IMR-90 (cell line): ENCODE data around the gene RIPK3. TPM values are rescaled to one million over a fixed set of nuclear protein-coding genes. Genes with fewer than 3 reads are reported as not detected.

Experiments
- ATAC-seq: fragments of 200-7000 bp; cut with Tn5 transposase; 2 replicates; pipeline ENCODE4 v1.9.1; 2020; ENCODE audit warnings: low read depth, mild to moderate bottlenecking, moderate library complexity
- BruUV-seq: library from RNA; stranded (reverse); fragments of 400-500 nt; replicated peaks from 2 replicates; lab custom pipeline; 2021; lab: Mats Ljungman, UMichigan
- CTCF ChIA-PET: fragments of 300-600 bp; formaldehyde crosslinking; extraction: SDS; loops from one replicate; lab custom pipeline; 2021; ENCODE audit warnings: antibody characterized with exemption; lab: Yijun Ruan, JAX
- POLR2A ChIA-PET: fragments of 300-600 bp; sonication (Branson Sonifier 250); formaldehyde crosslinking; loops from one replicate; lab custom pipeline; 2022; ENCODE audit warnings: antibody characterized with exemption; ENCODE audit not compliant: unreplicated experiment; lab: Charles Lee
- DNase-seq: peaks from one replicate; pipeline ENCODE4 v3.0.0; 2013
- H2AFZ ChIP-seq: replicated peaks from 2 replicates; pipeline ENCODE3; 2013; ENCODE audit warnings: low read length, mild to moderate bottlenecking; ENCODE audit not compliant: poor library complexity
- H2AK5ac ChIP-seq: 2 replicates; pipeline ENCODE4 v1.6.1; 2013; ENCODE audit warnings: low read depth, low read length, inconsistent platforms
- H2AK9ac ChIP-seq: replicated peaks from 2 replicates; pipeline ENCODE3; 2013; ENCODE audit warnings: mild to moderate bottlenecking, low read depth, low read length, moderate library complexity; ENCODE audit not compliant: poor library complexity
- H2BK120ac ChIP-seq: 2 replicates; pipeline ENCODE4 v1.6.1; 2013; ENCODE audit warnings: low read depth, low read length, inconsistent platforms
- H2BK15ac ChIP-seq: 3 replicates; pipeline ENCODE4 v1.6.1; 2013; ENCODE audit warnings: low read depth, low read length, inconsistent platforms
- H2BK20ac ChIP-seq: 2 replicates; pipeline ENCODE4 v1.6.1; 2013; ENCODE audit warnings: low read depth, mild to moderate bottlenecking, inconsistent platforms, low read length, moderate library complexity
- H2BK5ac ChIP-seq: 2 replicates; pipeline ENCODE4 v1.6.1; 2013; ENCODE audit warnings: mild to moderate bottlenecking, low read depth, low read length, inconsistent platforms; ENCODE audit not compliant: poor library complexity, severe bottlenecking
- H3K14ac ChIP-seq: replicated peaks from 2 replicates; pipeline ENCODE4 v1.6.1; 2013; ENCODE audit warnings: low read depth, low read length, inconsistent platforms
- H3K18ac ChIP-seq: 2 replicates; pipeline ENCODE4 v1.6.1; 2013; ENCODE audit warnings: low read depth, low read length, control low read depth
- H3K23ac ChIP-seq: 2 replicates; pipeline ENCODE4 v1.6.1; 2013; ENCODE audit warnings: low read depth, low read length, inconsistent platforms
- H3K27ac ChIP-seq: 2 replicates; pipeline ENCODE4 v1.5.1; 2013; ENCODE audit warnings: mild to moderate bottlenecking, control low read depth, low read length; ENCODE audit not compliant: insufficient read depth
- H3K27me3 ChIP-seq: 2 replicates; pipeline ENCODE4 v1.6.1; 2013; ENCODE audit warnings: low read length; ENCODE audit not compliant: control insufficient read depth, insufficient read depth
- H3K36me3 ChIP-seq: 2 replicates; pipeline ENCODE4 v1.6.1; 2013; ENCODE audit warnings: low read length, mixed read lengths; ENCODE audit not compliant: control insufficient read depth, insufficient read depth
- H3K4ac ChIP-seq: 2 replicates; pipeline ENCODE4 v1.6.1; 2013; ENCODE audit warnings: low read depth, low read length, inconsistent platforms
- H3K4me1 ChIP-seq: 2 replicates; pipeline ENCODE4 v1.6.1; 2013; ENCODE audit warnings: low read length, mixed read lengths; ENCODE audit not compliant: control insufficient read depth, insufficient read depth
- H3K4me2 ChIP-seq: 2 replicates; pipeline ENCODE4 v1.6.1; 2013; ENCODE audit warnings: low read depth, mild to moderate bottlenecking, control low read depth, low read length, moderate library complexity
- H3K4me3 ChIP-seq: 2 replicates; pipeline ENCODE4 v1.5.1; 2013; ENCODE audit warnings: low read depth, mild to moderate bottlenecking, control low read depth, low read length, moderate library complexity; ENCODE audit not compliant: insufficient read depth
- H3K56ac ChIP-seq: 2 replicates; pipeline ENCODE4 v1.6.1; 2013; ENCODE audit warnings: low read length, inconsistent platforms; ENCODE audit not compliant: insufficient read depth; ENCODE audit errors: extremely low read depth
- H3K79me1 ChIP-seq, 2 experiments: 2 replicates each; pipeline ENCODE4 v1.6.1; 2013; ENCODE audit warnings: low read length in 2 of 2, inconsistent platforms in 1 of 2, low read depth in 1 of 2
- H3K9ac ChIP-seq: 2 replicates; pipeline ENCODE4 v1.6.1; 2013; ENCODE audit warnings: low read depth, low read length, control low read depth
- H3K9me1 ChIP-seq: 2 replicates; pipeline ENCODE4 v1.6.1; 2013; ENCODE audit warnings: low read length, inconsistent platforms; ENCODE audit not compliant: insufficient read depth
- H3K9me3 ChIP-seq: 2 replicates; pipeline ENCODE4 v1.6.1; 2013; ENCODE audit warnings: low read length; ENCODE audit not compliant: control insufficient read depth, insufficient read depth
- H4K20me1 ChIP-seq: 2 replicates; pipeline ENCODE4 v1.6.1; 2013; ENCODE audit warnings: low read length, inconsistent platforms; ENCODE audit not compliant: insufficient read depth
- H4K5ac ChIP-seq: 2 replicates; pipeline ENCODE4 v1.6.1; 2013; ENCODE audit warnings: mild to moderate bottlenecking, low read depth, low read length, control low read depth
- H4K8ac ChIP-seq, 2 experiments: 2 replicates each; pipeline ENCODE4 v1.6.1; 2013; ENCODE audit warnings: low read depth in 2 of 2, low read length in 2 of 2, control low read depth in 1 of 2, inconsistent platforms in 1 of 2
- H4K91ac ChIP-seq: 2 replicates; pipeline ENCODE4 v1.6.1; 2013; ENCODE audit warnings: low read depth, low read length, inconsistent platforms; ENCODE audit not compliant: insufficient read depth
- CEBPB ChIP-seq: IDR thresholded peaks from 2 replicates; pipeline ENCODE4 v1.6.1; 2012; ENCODE audit warnings: low read depth, low read length, improper control_type of control experiment
- CTCF ChIP-seq: conservative IDR thresholded peaks from 2 replicates; pipeline ENCODE4 v1.5.1; 2012; ENCODE audit warnings: mild to moderate bottlenecking, low read depth, low read length, improper control_type of control experiment
- POLR2A ChIP-seq: IDR thresholded peaks from 2 replicates; pipeline ENCODE4 v1.6.1; 2012; ENCODE audit warnings: mild to moderate bottlenecking, low read depth, low read length
- SMC3 ChIP-seq: fragments of 150-350 bp; IDR thresholded peaks from 2 replicates; pipeline ENCODE4 v1.6.1; 2016; ENCODE audit warnings: low read depth, mild to moderate bottlenecking, antibody characterized with exemption, low read length, moderate library complexity
- WGBS, 2 experiments: methylation state at CpG; one replicate each; pipeline versions ENCODE4 v1.1.5 to v1.1.7; 2013; ENCODE audit warnings: missing lambda C conversion rate in 2 of 2; ENCODE audit not compliant: insufficient read length in 1 of 2; ENCODE audit errors: extremely low coverage in 2 of 2; 5-methylcytosine and 5-hydroxymethylcytosine counted together
- dilution Hi-C: fragments of 300-500 bp; cut with HindIII; formaldehyde crosslinking; loops from one replicate; pipeline ENCODE4 v1.14.3; 2018; ENCODE audit warnings: low sequenced_read_pairs; ENCODE audit not compliant: unreplicated experiment
- in situ Hi-C: fragments of 300-500 bp; cut with MboI; formaldehyde crosslinking; loops from 3 replicates; pipeline ENCODE4 v1.14.3; 2019; ENCODE audit warnings: low sequenced_read_pairs, inconsistent platforms, mixed read lengths
- intact Hi-C: fragments of 100-400 bp; cut with micrococcal nuclease; formaldehyde crosslinking; loops from 2 replicates; pipeline ENCODE4 v1.10.0; 2022
- polyA plus RNA-seq, 3 experiments: library from polyadenylated mRNA; depleted of rRNA; stranded (reverse); fragments of >200 nt; gene quantifications; 2 replicates each; pipeline ENCODE4 v1.2.3, GENCODE V29; 2012; ENCODE audit warnings: low replicate concordance in 1 of 3
- total RNA-seq: library from RNA; depleted of rRNA; stranded (reverse); fragments of >200 nt; gene quantifications from 2 replicates; pipeline ENCODE4 v1.2.3, GENCODE V29; 2012

The RIPK3 gene
- total and polyA plus RNA-seq, 2 of the 4 experiments (the other 2 are of a cell fraction), result 0.09 TPM; not detected in 1

DNA sequence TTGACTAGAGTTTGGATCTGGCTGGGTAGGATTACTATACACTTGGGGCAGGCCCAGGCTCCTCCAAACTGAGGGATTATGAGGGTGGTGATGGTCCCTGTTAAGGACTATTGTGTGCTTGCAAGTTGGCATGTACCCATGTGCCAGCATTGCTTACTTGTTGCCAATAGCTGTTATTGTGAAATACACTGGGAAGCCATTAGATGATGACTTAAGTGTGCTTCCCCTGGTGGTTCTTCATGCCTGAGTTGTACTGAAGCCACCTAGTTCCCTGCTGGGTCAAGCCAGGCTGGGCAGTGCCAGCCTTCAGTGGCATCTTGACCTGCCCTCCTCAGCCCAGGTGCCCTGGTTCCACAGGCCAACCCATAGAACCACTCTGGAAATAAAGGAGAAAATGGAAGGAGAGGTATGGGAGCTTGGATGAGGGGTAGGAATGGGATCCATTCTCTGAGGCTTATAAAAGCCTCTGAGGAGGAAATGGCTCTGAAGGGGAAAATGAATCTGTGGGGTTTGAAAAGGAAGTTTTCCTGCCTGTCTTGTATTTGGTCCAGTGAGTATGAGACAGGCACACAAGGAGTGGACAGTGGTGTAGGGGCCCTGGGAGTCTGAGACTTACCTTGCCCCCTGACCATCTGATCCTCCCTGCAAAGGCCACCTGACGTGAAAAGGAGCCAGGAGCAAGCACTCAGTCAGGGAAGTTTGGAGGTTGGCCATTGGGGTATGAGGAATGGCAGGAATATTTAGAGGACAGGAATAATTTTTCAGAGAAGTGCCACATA is 27.8 kb downstream of the RIPK3 start:
- Histone ChIP-seq H3K18ac (no peak overlapping the region), H3K9me3 (no peaks in the 10 kb centered on the region), H3K27me3 (peaks cover 16% of the 10 kb centered on the region; the same call in 1 of the 2 replicates), H2AK5ac (no peak overlapping the region), H2AFZ (no peak overlapping the region), H2BK20ac (no peak overlapping the region), H3K4me3 (no peak overlapping the region), H2BK120ac (no peak overlapping the region), H3K14ac (no peak overlapping the region), H4K5ac (no peak overlapping the region), H4K8ac (no peak overlapping the region), H3K56ac (no peak overlapping the region), H3K4me2 (no peak overlapping the region), H3K9me1 (peaks cover 7% of the 10 kb centered on the region; the same call in 1 of the 2 replicates), H3K4me1 (peaks cover 10% of the 10 kb centered on the region; the same call in 1 of the 2 replicates), H3K36me3 (0 out of 2 replicates have a peak, but pooled peaks cover 2% of the 10 kb centered on the region), H4K20me1 (peaks cover 8% of the 10 kb centered on the region; the same call in 1 of the 2 replicates), H4K91ac (no peak overlapping the region), H3K27ac (no peak overlapping the region), H3K79me1 (peaks cover 3 to 8% of the 10 kb centered on the region in 2 experiments; a peak in 1 of 4 replicates), H2BK15ac (no peak overlapping the region), H3K9ac (no peak overlapping the region), H3K23ac (no peak overlapping the region), H3K4ac (no peak overlapping the region), H2BK5ac (no peak overlapping the region), H2AK9ac (no peak overlapping the region)
- ChIA-PET CTCF (interaction anchor here (1.3 kb wide), 1 partner anchor 21 kb away, joined by 6 read pairs; no protein-coding TSS in a partner anchor), POLR2A (no interaction called here)
- no CpG with 5 or more reads among the region's 1 CpG for WGBS, 2 experiments
- DNase-seq (no peak), ATAC-seq (no peak)
- dilution Hi-C loops (no loop called here), in situ Hi-C loops (no loop called here), intact Hi-C loops (no loop called here)
- TF ChIP-seq SMC3, result no peak
- TF ChIP-seq POLR2A, result no peak
- TF ChIP-seq CTCF, result no peak
- TF ChIP-seq CEBPB, result peak; percentile 84
- no TSS peak for BruUV-seq
